Trophoblast cell (in vitro differentiated cells and primary cell): ENCODE data around the gene MED20.

Source experiments
- DNase-seq, 2 donors: peaks; one replicate each; pipeline ENCODE4 v3.0.0-alpha.2; 2016
- H2AFZ ChIP-seq: 2 replicates; pipeline ENCODE4 v1.6.1; 2013; ENCODE audit warnings: low read length, moderate library complexity, mild to moderate bottlenecking; ENCODE audit not compliant: insufficient read depth, poor library complexity
- H2AK5ac ChIP-seq: 2 replicates; pipeline ENCODE4 v1.6.1; 2013; ENCODE audit warnings: mild to moderate bottlenecking, low read length
- H2BK120ac ChIP-seq: 2 replicates; pipeline ENCODE4 v1.6.1; 2013; ENCODE audit warnings: low read length, mild to moderate bottlenecking, moderate library complexity; ENCODE audit not compliant: insufficient read depth, poor library complexity
- H2BK12ac ChIP-seq: 2 replicates; pipeline ENCODE4 v1.6.1; 2013; ENCODE audit warnings: mild to moderate bottlenecking, low read length, moderate library complexity
- H2BK5ac ChIP-seq: 2 replicates; pipeline ENCODE4 v1.6.1; 2013; ENCODE audit warnings: low read length, low read depth, moderate library complexity, mild to moderate bottlenecking; ENCODE audit not compliant: poor library complexity
- H3K14ac ChIP-seq: 2 replicates; pipeline ENCODE4 v1.6.1; 2013; ENCODE audit warnings: mild to moderate bottlenecking, low read length
- H3K18ac ChIP-seq: 2 replicates; pipeline ENCODE4 v1.6.1; 2013; ENCODE audit warnings: mild to moderate bottlenecking, low read length
- H3K23ac ChIP-seq: 2 replicates; pipeline ENCODE4 v1.6.1; 2013; ENCODE audit warnings: low read length
- H3K27ac ChIP-seq: 2 replicates; pipeline ENCODE4 v1.5.1; 2013; ENCODE audit warnings: low read depth, mild to moderate bottlenecking, inconsistent platforms, low read length, moderate library complexity
- H3K27me3 ChIP-seq: 2 replicates; pipeline ENCODE4 v1.6.1; 2013; ENCODE audit warnings: inconsistent platforms, mild to moderate bottlenecking, low read length, moderate library complexity; ENCODE audit not compliant: insufficient read depth
- H3K36me3 ChIP-seq, 2 experiments: 1 replicate in 1 of 2; 2 replicates in 1 of 2; pipeline ENCODE4 v1.6.1; 2013; ENCODE audit warnings: low read length in 2 of 2, mild to moderate bottlenecking in 2 of 2, moderate library complexity in 1 of 2; ENCODE audit not compliant: insufficient read depth in 2 of 2, control insufficient read depth in 1 of 2
- H3K4ac ChIP-seq: 2 replicates; pipeline ENCODE4 v1.6.1; 2013; ENCODE audit warnings: low read depth, mild to moderate bottlenecking, low read length, moderate library complexity
- H3K4me1 ChIP-seq, 2 experiments: 1 replicate in 1 of 2; 2 replicates in 1 of 2; pipeline ENCODE4 v1.6.1; 2013; ENCODE audit warnings: low read length in 2 of 2, mild to moderate bottlenecking in 2 of 2, moderate library complexity in 1 of 2; ENCODE audit not compliant: insufficient read depth in 2 of 2, control insufficient read depth in 1 of 2
- H3K4me2 ChIP-seq: 2 replicates; pipeline ENCODE4 v1.6.1; 2013; ENCODE audit warnings: inconsistent platforms, mild to moderate bottlenecking, low read length, moderate library complexity
- H3K4me3 ChIP-seq: 2 replicates; pipeline ENCODE4 v1.5.1; 2013; ENCODE audit warnings: mild to moderate bottlenecking, low read depth, low read length, inconsistent platforms
- H3K79me1 ChIP-seq: one replicate; pipeline ENCODE4 v1.6.1; 2013; ENCODE audit warnings: low read length
- H3K79me2 ChIP-seq: 2 replicates; pipeline ENCODE4 v1.6.1; 2013; ENCODE audit warnings: low read length, mild to moderate bottlenecking; ENCODE audit not compliant: control insufficient read depth, insufficient read depth, poor library complexity
- H3K9ac ChIP-seq: 2 replicates; pipeline ENCODE4 v1.6.1; 2013; ENCODE audit warnings: mild to moderate bottlenecking, low read length
- H3K9me3 ChIP-seq: 2 replicates; pipeline ENCODE4 v1.6.1; 2013; ENCODE audit warnings: low read depth, mild to moderate bottlenecking, control low read depth, inconsistent platforms, low read length; ENCODE audit not compliant: insufficient read depth
- H4K12ac ChIP-seq: 2 replicates; pipeline ENCODE4 v1.6.1; 2013; ENCODE audit warnings: low read depth, mild to moderate bottlenecking, low read length, moderate library complexity
- H4K8ac ChIP-seq: 2 replicates; pipeline ENCODE4 v1.6.1; 2013; ENCODE audit warnings: low read depth, mild to moderate bottlenecking, low read length, moderate library complexity
- H4K91ac ChIP-seq: one replicate; pipeline ENCODE4 v1.6.1; 2013; ENCODE audit warnings: low read depth, mild to moderate bottlenecking, low read length, moderate library complexity
- WGBS: extraction: QIAGEN DNeasy Blood & Tissue Kit; methylation state at CpG from one replicate; pipeline ENCODE4 v1.1.7; 2013; ENCODE audit warnings: missing lambda C conversion rate; ENCODE audit not compliant: insufficient read length, insufficient coverage; ENCODE audit errors: extremely low coverage; 5-methylcytosine and 5-hydroxymethylcytosine counted together

MED20 gene

GRCh38 chr6:41939848-41940758 lies 19.2 kb upstream of the MED20 start:
- peak overlapping the region; percentile 10 for H4K12ac ChIP-seq
- H3K18ac ChIP-seq, result peak overlapping the region; percentile 60
- H3K36me3 ChIP-seq, result peaks cover 16 to 22% of the 10 kb centered on the region in 2 experiments
- peak in 1 of 2 donors; percentile 35 for DNase-seq
- peak overlapping the region; percentile 13 for H3K9ac ChIP-seq
- H3K9me3 ChIP-seq, result no peaks in the 10 kb centered on the region
- H2AK5ac ChIP-seq, result no peak overlapping the region
- H4K8ac ChIP-seq, result peak overlapping the region; percentile 27
- peak overlapping the region; percentile 24 for H3K14ac ChIP-seq
- peak overlapping the region; percentile 67 for H4K91ac ChIP-seq
- H3K4ac ChIP-seq, result peak overlapping the region; percentile 37
- no peak overlapping the region for H2BK120ac ChIP-seq
- no peak overlapping the region for H2BK5ac ChIP-seq
- H3K4me2 ChIP-seq, result peak overlapping the region; percentile 69
- H3K23ac ChIP-seq, result no peak overlapping the region
- peak overlapping the region; percentile 27 for H2AFZ ChIP-seq
- peak overlapping the region; percentile 17 for H2BK12ac ChIP-seq
- H3K27me3 ChIP-seq, result no peaks in the 10 kb centered on the region
- peak overlapping the region; percentile 84 for H3K4me3 ChIP-seq
- no peak overlapping the region for H3K27ac ChIP-seq
- peaks cover 15% of the 10 kb centered on the region for H3K79me2 ChIP-seq
- no CpG with 5 or more reads among the region's 27 CpGs for WGBS
- H3K4me1 ChIP-seq, result peaks cover 27 to 32% of the 10 kb centered on the region in 2 experiments
- H3K79me1 ChIP-seq, result peaks cover 16% of the 10 kb centered on the region

DNA sequence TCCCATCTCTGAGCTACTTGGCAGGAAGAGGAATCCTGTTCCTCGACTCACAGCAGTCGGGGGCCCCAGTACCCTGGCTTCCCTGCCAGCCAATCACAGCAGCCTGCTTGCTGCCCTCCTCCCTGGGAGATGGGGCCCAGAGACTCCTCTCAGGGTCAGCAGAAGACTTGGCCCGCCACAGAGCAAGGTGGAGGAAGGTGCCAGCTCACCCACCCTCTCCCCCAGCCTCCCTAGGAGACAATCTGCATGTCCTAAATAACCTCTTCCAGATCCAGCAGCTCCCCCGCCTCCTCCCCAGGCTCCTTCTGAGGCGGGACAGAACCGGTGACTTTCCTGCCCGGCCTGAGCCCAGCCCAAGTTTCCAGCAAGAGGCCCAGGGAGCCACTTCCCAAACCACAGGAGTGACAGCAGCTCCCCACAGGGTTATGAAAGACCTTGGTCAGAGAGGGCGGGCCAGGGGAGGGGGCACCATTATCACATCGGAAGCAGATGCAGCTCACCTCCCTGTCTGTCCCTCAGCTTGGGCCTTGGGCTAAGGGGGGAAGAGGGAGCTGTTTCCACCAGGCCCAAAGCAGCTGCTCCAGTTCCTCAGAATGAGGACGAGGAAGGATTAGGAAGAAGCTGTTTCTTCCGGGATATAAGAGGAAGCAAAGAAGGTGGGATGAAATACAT lies 18.4 kb upstream of the MED20 start:
- no peak overlapping the region for H2BK120ac ChIP-seq
- H3K14ac ChIP-seq, result no peak overlapping the region
- peak overlapping the region; percentile 69 for H3K4me2 ChIP-seq
- no peak overlapping the region for H2BK12ac ChIP-seq
- no peaks in the 10 kb centered on the region for H3K9me3 ChIP-seq
- no peak overlapping the region for H3K27ac ChIP-seq
- DNase-seq, result no peak
- WGBS, result no CpG with 5 or more reads among the region's 11 CpGs
- H2BK5ac ChIP-seq, result no peak overlapping the region
- no peak overlapping the region for H2AFZ ChIP-seq
- peaks cover 19 to 30% of the 10 kb centered on the region in 2 experiments for H3K36me3 ChIP-seq
- H4K91ac ChIP-seq, result peak overlapping the region; percentile 39
- peaks cover 16% of the 10 kb centered on the region for H3K79me1 ChIP-seq
- H2AK5ac ChIP-seq, result no peak overlapping the region
- H3K4ac ChIP-seq, result peak overlapping the region; percentile 22
- peaks cover 15% of the 10 kb centered on the region for H3K79me2 ChIP-seq
- H3K18ac ChIP-seq, result peak overlapping the region; percentile 19
- peaks cover 27 to 36% of the 10 kb centered on the region in 2 experiments for H3K4me1 ChIP-seq
- H3K23ac ChIP-seq, result no peak overlapping the region
- H3K4me3 ChIP-seq, result no peak overlapping the region
- no peak overlapping the region for H4K8ac ChIP-seq
- H3K27me3 ChIP-seq, result no peaks in the 10 kb centered on the region
- H3K9ac ChIP-seq, result no peak overlapping the region
- H4K12ac ChIP-seq, result no peak overlapping the region

GRCh38 chr6:41938590-41939175 lies 17.7 kb upstream of the MED20 start:
- H3K4ac ChIP-seq, result peak overlapping the region; percentile 9
- DNase-seq, result no peak
- no CpG with 5 or more reads among the region's 5 CpGs for WGBS
- no peak overlapping the region for H3K18ac ChIP-seq
- H3K36me3 ChIP-seq, result peaks cover 21 to 33% of the 10 kb centered on the region in 2 experiments
- no peak overlapping the region for H3K4me2 ChIP-seq
- no peaks in the 10 kb centered on the region for H3K9me3 ChIP-seq
- peaks cover 16% of the 10 kb centered on the region for H3K79me1 ChIP-seq
- H2BK5ac ChIP-seq, result no peak overlapping the region
- H4K91ac ChIP-seq, result peak overlapping the region; percentile 39
- H3K27me3 ChIP-seq, result no peaks in the 10 kb centered on the region
- no peak overlapping the region for H4K8ac ChIP-seq
- H3K14ac ChIP-seq, result no peak overlapping the region
- H2BK120ac ChIP-seq, result no peak overlapping the region
- no peak overlapping the region for H3K27ac ChIP-seq
- H3K4me3 ChIP-seq, result no peak overlapping the region
- H2AFZ ChIP-seq, result no peak overlapping the region
- H2BK12ac ChIP-seq, result no peak overlapping the region
- no peak overlapping the region for H3K9ac ChIP-seq
- no peak overlapping the region for H2AK5ac ChIP-seq
- peaks cover 15% of the 10 kb centered on the region for H3K79me2 ChIP-seq
- H3K23ac ChIP-seq, result no peak overlapping the region
- no peak overlapping the region for H4K12ac ChIP-seq
- peaks cover 27 to 36% of the 10 kb centered on the region in 2 experiments for H3K4me1 ChIP-seq

DNA sequence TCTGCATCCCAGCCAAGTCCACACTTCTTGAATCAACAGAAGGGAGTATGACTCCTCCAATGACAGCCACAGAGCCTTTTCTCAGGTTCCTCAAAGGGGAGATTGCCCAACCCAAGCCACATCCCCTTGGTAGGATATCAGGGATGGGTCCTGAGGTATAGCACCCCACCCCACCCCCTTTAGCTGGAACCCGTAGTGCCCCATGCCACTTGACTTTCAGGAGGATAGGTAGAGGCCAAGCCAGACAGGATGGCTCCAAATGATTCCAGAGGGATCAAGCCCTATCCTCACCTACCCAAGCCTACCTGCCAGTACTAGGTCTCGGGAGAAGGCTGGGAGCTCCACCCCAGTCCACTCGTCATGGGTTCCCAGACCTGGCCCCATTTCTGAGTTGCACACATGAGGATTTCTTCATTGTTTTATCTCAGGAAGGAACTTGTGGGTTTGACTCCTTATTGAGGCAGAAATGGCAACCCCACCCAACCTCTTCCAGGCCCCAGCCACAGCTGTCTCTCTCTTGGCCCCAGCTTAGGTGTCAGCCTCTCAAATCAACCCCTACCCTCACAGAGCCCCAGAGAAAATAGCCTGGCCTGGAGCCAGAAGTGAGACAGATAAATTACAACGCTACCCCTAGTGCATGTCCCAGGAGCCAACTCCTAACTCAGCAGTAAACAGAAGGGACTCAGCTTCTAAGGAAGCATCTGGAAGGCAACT lies 17.1 kb upstream of the MED20 start:
- Histone ChIP-seq H3K9me3 (no peaks in the 10 kb centered on the region), H3K4me2 (no peak overlapping the region), H2AFZ (no peak overlapping the region), H3K79me1 (peaks cover 16% of the 10 kb centered on the region), H3K4me3 (no peak overlapping the region), H2AK5ac (no peak overlapping the region), H3K14ac (no peak overlapping the region), H3K18ac (no peak overlapping the region), H3K27me3 (no peaks in the 10 kb centered on the region), H4K8ac (no peak overlapping the region), H2BK12ac (no peak overlapping the region), H4K12ac (no peak overlapping the region), H3K27ac (no peak overlapping the region), H3K4ac (no peak overlapping the region), H2BK5ac (no peak overlapping the region), H3K36me3 (peaks cover 24 to 38% of the 10 kb centered on the region in 2 experiments), H3K23ac (no peak overlapping the region), H2BK120ac (no peak overlapping the region), H3K4me1 (peaks cover 27 to 36% of the 10 kb centered on the region in 2 experiments), H3K9ac (no peak overlapping the region), H4K91ac (no peak overlapping the region), H3K79me2 (peaks cover 15% of the 10 kb centered on the region)
- DNase-seq, result no peak
- no CpG with 5 or more reads among the region's 4 CpGs for WGBS
